Measurements from ENCODE around the gene DLX5. TPM values are rescaled to one million over a fixed set of nuclear protein-coding genes. Genes with fewer than 3 reads are reported as not detected.

Gene DLX5
- polyA plus RNA-seq, 1 donor (not counting 4 experiments of a cell fraction or from before 2014, with no cell fraction given) = 0.67 TPM

DNA sequence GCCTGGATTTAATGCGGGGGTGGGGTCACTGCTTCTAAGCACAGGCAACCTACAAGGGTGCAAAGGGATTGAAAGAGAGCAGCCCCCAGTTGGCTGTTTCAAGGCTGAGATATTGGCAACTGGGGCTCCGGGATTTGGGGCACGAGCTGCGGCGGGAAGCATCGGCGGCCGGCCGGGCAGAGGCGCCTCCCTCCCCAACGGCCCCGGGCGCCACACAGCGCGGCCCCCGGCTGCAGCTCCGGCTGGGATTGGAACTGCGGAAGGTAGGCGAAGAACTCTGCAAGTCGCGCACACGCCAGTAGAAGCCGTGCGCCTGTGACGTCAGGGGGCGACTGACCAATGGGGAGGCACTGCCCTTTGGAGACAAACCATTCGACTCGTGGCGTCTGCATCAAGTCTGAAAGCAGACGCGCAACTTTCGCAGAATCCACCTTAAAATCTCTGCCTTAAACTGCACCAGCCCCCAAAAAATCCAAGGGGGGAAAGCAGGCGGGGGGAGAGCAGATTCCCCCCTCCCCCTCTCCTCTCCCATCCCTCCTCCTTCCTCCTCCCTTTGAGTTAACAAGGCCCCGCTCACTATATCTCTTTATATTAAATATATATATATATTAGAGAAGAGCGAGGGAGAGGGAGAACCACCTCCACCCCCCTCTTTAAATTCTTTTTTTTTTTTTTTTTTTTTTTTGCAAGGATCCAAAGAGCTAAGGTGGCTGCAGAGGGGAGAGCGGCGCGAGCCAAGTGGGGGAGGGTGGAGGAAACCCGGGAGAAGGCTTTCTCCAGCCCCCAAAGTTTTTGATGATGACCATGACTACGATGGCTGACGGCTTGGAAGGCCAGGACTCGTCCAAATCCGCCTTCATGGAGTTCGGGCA lies 19.2 kb downstream of the DLX5 start, which contains the start of gene DLX6:
DLX6 (plus strand) TSS at position 371 of the 872 bp plus-strand sequence; CDS start at position 796, 425 bp downstream.
- dilution Hi-C loops (cut with MboI; ENCODE audit: extremely low pct_ligation_motif_present, low sequenced_read_pairs) = no loop called here
- Histone ChIP-seq H3K9me1 (ENCODE audit: control insufficient read depth, extremely low read depth, insufficient read depth, low read length) (no peaks in the 10 kb centered on the region), H3K4me2 (ENCODE audit: control insufficient read depth, extremely low read depth, insufficient read depth, low read depth, low read length) (peak within 1 kb of the TSS; percentile 78), H2AFZ (ENCODE audit: control insufficient read depth, low read length) (peak within 1 kb of the TSS; percentile 77), H3K4me1 (ENCODE audit: control insufficient read depth, extremely low read depth, insufficient read depth, low read length) (peaks cover 5% of the 10 kb centered on the region), H3K4me3 (ENCODE audit: control insufficient read depth in 2 of 3, extremely low read depth in 1 of 3, insufficient read depth in 2 of 3, low read depth in 1 of 3, low read length in 3 of 3) (peak within 1 kb of the TSS; percentile 40 to 64 (median 53)), H3K79me2 (ENCODE audit: control insufficient read depth, insufficient read depth, low read length) (no peaks in the 10 kb centered on the region), H3K9me3 (ENCODE audit: control insufficient read depth, low read depth, low read length) (no peaks in the 10 kb centered on the region), H3K36me3 (ENCODE audit: control insufficient read depth in 2 of 2, extremely low read depth in 1 of 2, insufficient read depth in 2 of 2, low read length in 2 of 2) (no peaks in the 10 kb centered on the region), H4K20me1 (ENCODE audit: control insufficient read depth, extremely low read depth, insufficient read depth, low read length) (no peaks in the 10 kb centered on the region), H3K27me3 (ENCODE audit: control insufficient read depth, extremely low read depth, insufficient read depth, low read length) (peaks cover 66% of the 10 kb centered on the region), H3K9ac (ENCODE audit: control insufficient read depth, extremely low read depth, insufficient read depth, low read length) (no peak within 1 kb of the TSS), H3K27ac (ENCODE audit: control insufficient read depth, insufficient read depth, low read length) (no peak within 1 kb of the TSS)
- peak; percentile 25 for TF ChIP-seq EZH2 (IDR thresholded peaks at IDR 0.05; ENCODE audit: low read length)
- TF ChIP-seq, protein P1, sequence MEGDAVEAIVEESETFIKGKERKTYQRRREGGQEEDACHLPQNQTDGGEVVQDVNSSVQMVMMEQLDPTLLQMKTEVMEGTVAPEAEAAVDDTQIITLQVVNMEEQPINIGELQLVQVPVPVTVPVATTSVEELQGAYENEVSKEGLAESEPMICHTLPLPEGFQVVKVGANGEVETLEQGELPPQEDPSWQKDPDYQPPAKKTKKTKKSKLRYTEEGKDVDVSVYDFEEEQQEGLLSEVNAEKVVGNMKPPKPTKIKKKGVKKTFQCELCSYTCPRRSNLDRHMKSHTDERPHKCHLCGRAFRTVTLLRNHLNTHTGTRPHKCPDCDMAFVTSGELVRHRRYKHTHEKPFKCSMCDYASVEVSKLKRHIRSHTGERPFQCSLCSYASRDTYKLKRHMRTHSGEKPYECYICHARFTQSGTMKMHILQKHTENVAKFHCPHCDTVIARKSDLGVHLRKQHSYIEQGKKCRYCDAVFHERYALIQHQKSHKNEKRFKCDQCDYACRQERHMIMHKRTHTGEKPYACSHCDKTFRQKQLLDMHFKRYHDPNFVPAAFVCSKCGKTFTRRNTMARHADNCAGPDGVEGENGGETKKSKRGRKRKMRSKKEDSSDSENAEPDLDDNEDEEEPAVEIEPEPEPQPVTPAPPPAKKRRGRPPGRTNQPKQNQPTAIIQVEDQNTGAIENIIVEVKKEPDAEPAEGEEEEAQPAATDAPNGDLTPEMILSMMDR (optimal IDR thresholded peaks at IDR 0.05 in 1 of 3, IDR thresholded peaks at IDR 0.05 in 1 of 3, conservative IDR thresholded peaks at IDR 0.05 in 1 of 3; ENCODE audit: extremely low read depth in 1 of 3, insufficient read depth in 2 of 3, low read length in 3 of 3) = no peak
- DNase-seq (ENCODE audit: low read depth, low spot score) (peak; percentile 35), FAIRE-seq (peak; percentile 32)

DNA sequence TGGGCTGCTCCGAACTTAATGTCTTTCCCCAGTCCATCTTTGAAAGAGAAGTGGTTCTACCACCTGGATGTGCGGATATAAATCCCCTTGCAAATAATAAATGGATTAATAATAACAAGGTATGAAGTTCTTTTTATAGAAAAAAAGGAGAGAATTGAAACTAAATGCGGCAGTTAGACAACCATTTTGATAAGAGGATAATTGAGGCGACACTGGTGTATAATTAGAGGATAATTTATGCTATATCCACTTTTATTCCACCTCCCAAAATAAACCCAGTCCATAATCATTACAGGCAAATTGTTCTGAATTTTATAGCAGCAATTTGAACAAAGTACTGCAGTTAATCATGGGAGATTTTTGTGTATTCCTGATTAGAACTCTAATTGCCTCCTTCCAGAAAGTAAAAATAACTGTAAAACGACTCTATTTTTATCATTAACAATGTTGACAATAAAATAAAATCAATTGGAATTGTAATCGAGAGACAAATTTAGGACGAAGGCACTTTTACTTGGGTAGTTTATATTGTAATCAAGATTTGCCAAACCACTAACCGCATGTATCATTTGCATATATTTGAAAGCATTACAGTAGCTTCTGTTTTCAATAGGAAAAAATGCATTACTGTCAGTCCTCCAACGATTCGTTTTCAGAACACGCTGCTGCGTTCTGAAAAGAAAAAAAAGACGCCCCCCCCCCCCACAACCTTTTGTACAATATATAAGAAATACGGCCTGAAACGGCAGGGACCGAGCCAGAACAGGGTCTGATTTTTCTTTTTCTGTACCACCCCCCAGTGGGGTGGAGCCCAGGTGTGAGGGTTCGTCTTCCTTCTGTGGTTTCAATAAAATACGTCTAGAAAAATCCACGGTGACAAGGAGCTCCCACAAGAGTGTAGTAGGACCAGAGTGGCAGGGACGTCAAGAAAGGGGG lies 20.1 kb downstream of the DLX5 start:
- H4K20me1 ChIP-seq (ENCODE audit: control insufficient read depth, extremely low read depth, insufficient read depth, low read length) = no peaks in the 10 kb centered on the region
- dilution Hi-C loops (cut with MboI; ENCODE audit: extremely low pct_ligation_motif_present, low sequenced_read_pairs) = no loop called here
- H3K9me3 ChIP-seq (ENCODE audit: control insufficient read depth, low read depth, low read length) = no peaks in the 10 kb centered on the region
- FAIRE-seq = no peak
- peaks cover 5% of the 10 kb centered on the region for H3K4me1 ChIP-seq (ENCODE audit: control insufficient read depth, extremely low read depth, insufficient read depth, low read length)
- peak; percentile 44 for TF ChIP-seq EZH2 (IDR thresholded peaks at IDR 0.05; ENCODE audit: low read length)
- TF ChIP-seq, protein P1 (optimal IDR thresholded peaks at IDR 0.05 in 1 of 3, IDR thresholded peaks at IDR 0.05 in 1 of 3, conservative IDR thresholded peaks at IDR 0.05 in 1 of 3; ENCODE audit: extremely low read depth in 1 of 3, insufficient read depth in 2 of 3, low read length in 3 of 3) = no peak
- H2AFZ ChIP-seq (ENCODE audit: control insufficient read depth, low read length) = peak overlapping the region; percentile 15
- H3K36me3 ChIP-seq (ENCODE audit: control insufficient read depth in 2 of 2, extremely low read depth in 1 of 2, insufficient read depth in 2 of 2, low read length in 2 of 2) = no peaks in the 10 kb centered on the region
- H3K27me3 ChIP-seq (ENCODE audit: control insufficient read depth, extremely low read depth, insufficient read depth, low read length) = peaks cover 70% of the 10 kb centered on the region
- DNase-seq (ENCODE audit: low read depth, low spot score) = no peak
- no peak overlapping the region for H3K9ac ChIP-seq (ENCODE audit: control insufficient read depth, extremely low read depth, insufficient read depth, low read length)
- no peak overlapping the region for H3K27ac ChIP-seq (ENCODE audit: control insufficient read depth, insufficient read depth, low read length)
- no peaks in the 10 kb centered on the region for H3K79me2 ChIP-seq (ENCODE audit: control insufficient read depth, insufficient read depth, low read length)
- peak overlapping the region; percentile 78 for H3K4me2 ChIP-seq (ENCODE audit: control insufficient read depth, extremely low read depth, insufficient read depth, low read depth, low read length)
- peak overlapping the region; percentile 40 to 64 (median 53) for H3K4me3 ChIP-seq (ENCODE audit: control insufficient read depth in 2 of 3, extremely low read depth in 1 of 3, insufficient read depth in 2 of 3, low read depth in 1 of 3, low read length in 3 of 3)
- H3K9me1 ChIP-seq (ENCODE audit: control insufficient read depth, extremely low read depth, insufficient read depth, low read length) = no peaks in the 10 kb centered on the region

Measured in keratinocyte (primary cell).